Measurements from ENCODE around the gene PRRT3. TPM values are rescaled to one million over a fixed set of nuclear protein-coding genes. Genes with fewer than 3 reads are reported as not detected.

PRRT3 gene
- total and polyA plus RNA-seq, 2 of the 13 experiments (the other 11 are each of a cell fraction or from before 2014, with no cell fraction given), result 0.22 to 0.44 TPM

- TF ChIP-seq FOXJ3 (CRISPR knock-in tag; IDR thresholded peaks at IDR 0.05; ENCODE audit: borderline replicate concordance), result peak; percentile 60; the same call in 1 of the 2 replicates
- TF ChIP-seq TFAP4 (IDR thresholded peaks at IDR 0.05; ENCODE audit: borderline replicate concordance, low read depth), result peak; percentile 65; the same call in 1 of the 2 replicates
- 0 out of 2 replicates have a peak, but pooled peaks have one; percentile 56 for TF ChIP-seq TFE3 (CRISPR knock-in tag; IDR thresholded peaks at IDR 0.05)
- no peak for TF ChIP-seq FOXA1 (IDR thresholded peaks at IDR 0.05)
- peak; percentile 91 for TF ChIP-seq FOXA1 (CRISPR knock-in tag; IDR thresholded peaks at IDR 0.05)
- TF ChIP-seq ISL2 (CRISPR knock-in tag; IDR thresholded peaks at IDR 0.05), result peak; percentile 45; the same call in 1 of the 2 replicates
- 0 out of 2 replicates have a peak, but pooled peaks have one; percentile 35 for TF ChIP-seq ZNF230 (CRISPR knock-in tag; IDR thresholded peaks at IDR 0.05)
- TF ChIP-seq THAP7 (CRISPR knock-in tag; IDR thresholded peaks at IDR 0.05), result no peak
- no peak for TF ChIP-seq NAIF1 (CRISPR knock-in tag; IDR thresholded peaks at IDR 0.05; ENCODE audit: borderline replicate concordance)
- peak; percentile 58; the same call in 1 of the 2 replicates for TF ChIP-seq TBX2 (CRISPR knock-in tag; IDR thresholded peaks at IDR 0.05; ENCODE audit: borderline replicate concordance)
- TF ChIP-seq SIN3A (IDR thresholded peaks at IDR 0.05; ENCODE audit: borderline replicate concordance, low read depth, low read length), result peak; percentile 57; the same call in 1 of the 2 replicates
- TF ChIP-seq NFIC (IDR thresholded peaks at IDR 0.05; ENCODE audit: low read length), result peak; percentile 55
- peak; percentile 53; the same call in 1 of the 2 replicates for TF ChIP-seq DRAP1 (CRISPR knock-in tag; IDR thresholded peaks at IDR 0.05)
- peak; percentile 100 for TF ChIP-seq HNRNPUL1 (IDR thresholded peaks at IDR 0.05; ENCODE audit: low read depth, low read length)
- no peak for TF ChIP-seq ZNF841 (CRISPR knock-in tag; IDR thresholded peaks at IDR 0.05; ENCODE audit: borderline replicate concordance)
- TF ChIP-seq CCDC6 (CRISPR knock-in tag; IDR thresholded peaks at IDR 0.05), result 0 out of 2 replicates have a peak, but pooled peaks have one; percentile 52
- no peak for TF ChIP-seq FOXM1 (CRISPR knock-in tag; IDR thresholded peaks at IDR 0.05)
- TF ChIP-seq HHEX (CRISPR knock-in tag; IDR thresholded peaks at IDR 0.05), result no peak
- TF ChIP-seq HOXA3 (CRISPR knock-in tag; IDR thresholded peaks at IDR 0.05), result peak; percentile 86
- TF ChIP-seq GATAD1 (CRISPR knock-in tag; IDR thresholded peaks at IDR 0.05), result peak; percentile 54; the same call in 1 of the 2 replicates
- no peak for TF ChIP-seq LCORL (IDR thresholded peaks at IDR 0.05)
- TF ChIP-seq LCORL (CRISPR knock-in tag; IDR thresholded peaks at IDR 0.05), result peak; percentile 85
- TF ChIP-seq SNAI1 (CRISPR knock-in tag; IDR thresholded peaks at IDR 0.05; ENCODE audit: borderline replicate concordance), result peak; percentile 71; the same call in 1 of the 2 replicates
- 0 out of 2 replicates have a peak, but pooled peaks have one; percentile 14 for TF ChIP-seq ZC3H13 (CRISPR knock-in tag; IDR thresholded peaks at IDR 0.05)
- TF ChIP-seq NONO (IDR thresholded peaks at IDR 0.05), result no peak
- TF ChIP-seq NONO (CRISPR knock-in tag; conservative IDR thresholded peaks at IDR 0.05), result no peak; the same call in none of the 2 replicates
- TF ChIP-seq SSRP1 (CRISPR knock-in tag; IDR thresholded peaks at IDR 0.05), result no peak
- TF ChIP-seq CBX1 (IDR thresholded peaks at IDR 0.05; ENCODE audit: low read depth), result peak; percentile 68
Observed at GRCh38 chr3:9897408-9898372, 54.5 kb downstream of the PRRT3 start (continued).

Data from HepG2 (cell line).